HepG2 (cell line): ENCODE data around the gene LAMA5. TPM values are rescaled to one million over a fixed set of nuclear protein-coding genes. Genes with fewer than 3 reads are reported as not detected.
A peak's percentile ranks its signal among the peaks of the same experiment; 100 is the strongest.

ENCODE experiments used
- ELF4 ChIP-seq: sonication (generic); formaldehyde crosslinking; IDR thresholded peaks from 2 replicates; pipeline ENCODE4 v1.5.0; 2020; ENCODE audit warnings: missing genetic modification reagents, mild to moderate bottlenecking, moderate library complexity, borderline replicate concordance
- HOXD1 ChIP-seq: sonication (generic); formaldehyde crosslinking; IDR thresholded peaks from 2 replicates; pipeline ENCODE4 v1.5.0; 2020; ENCODE audit warnings: missing genetic modification reagents
- IRX3 ChIP-seq: sonication (generic); formaldehyde crosslinking; IDR thresholded peaks from 2 replicates; pipeline ENCODE4 v1.8.1; 2023; ENCODE audit warnings: mild to moderate bottlenecking, low read depth, missing genetic modification reagents, borderline replicate concordance
- KAT7 ChIP-seq: IDR thresholded peaks from 2 replicates; pipeline ENCODE4 v1.6.1; 2018; ENCODE audit warnings: borderline replicate concordance, missing compliant biosample characterization
- NR0B2 ChIP-seq: sonication (generic); formaldehyde crosslinking; IDR thresholded peaks from 2 replicates; pipeline ENCODE4 v1.4.0; 2020; ENCODE audit warnings: mild to moderate bottlenecking, missing genetic modification reagents
- PLRG1 ChIP-seq: fragments of 450-650 bp; conservative IDR thresholded peaks from 2 replicates; pipeline ENCODE4 v1.6.1; 2016
- SKI ChIP-seq: fragments of 450-650 bp; IDR thresholded peaks from one replicate; pipeline ENCODE4 v1.6.1; 2018; ENCODE audit warnings: mild to moderate bottlenecking; ENCODE audit not compliant: partially characterized antibody
- SOX13 ChIP-seq, 3 experiments: fragments of 450-650 bp in 1 of 3; sonication (generic) in 1 of 3; formaldehyde crosslinking in 1 of 3; IDR thresholded peaks in 2 of 3; conservative IDR thresholded peaks in 1 of 3; 2 replicates each; pipeline versions ENCODE4 v1.5.0 to v1.6.1; 2016 to 2020; ENCODE audit warnings: antibody characterized with exemption in 1 of 3, mild to moderate bottlenecking in 1 of 3, missing compliant biosample characterization in 1 of 3, missing genetic modification reagents in 1 of 3, moderate library complexity in 1 of 3
- TBX3 ChIP-seq: fragments of 450-650 bp; IDR thresholded peaks from 2 replicates; pipeline ENCODE4 v1.6.1; 2017; ENCODE audit warnings: antibody characterized with exemption, mild to moderate bottlenecking, inconsistent platforms, borderline replicate concordance
- USF2 ChIP-seq, 2 experiments: sonication (generic) in 1 of 2; formaldehyde crosslinking in 1 of 2; IDR thresholded peaks; 2 replicates each; pipeline versions ENCODE4 v1.5.1 to v1.6.1; 2011 to 2020; ENCODE audit warnings: borderline replicate concordance in 1 of 2, low read depth in 1 of 2, low read length in 1 of 2, mild to moderate bottlenecking in 1 of 2, missing genetic modification reagents in 1 of 2, moderate library complexity in 1 of 2
- ZBTB20 ChIP-seq: sonication (generic); formaldehyde crosslinking; IDR thresholded peaks from 2 replicates; pipeline ENCODE4 v1.8.1; 2023; ENCODE audit warnings: missing genetic modification reagents, low read depth, mild to moderate bottlenecking, borderline replicate concordance
- ZFP41 ChIP-seq: sonication (generic); formaldehyde crosslinking; IDR thresholded peaks from 2 replicates; pipeline ENCODE4 v1.4.0; 2020; ENCODE audit warnings: mild to moderate bottlenecking, missing genetic modification reagents, borderline replicate concordance
- ZMYM2 ChIP-seq: sonication (generic); formaldehyde crosslinking; IDR thresholded peaks from 2 replicates; pipeline ENCODE4 v1.8.0; 2022; ENCODE audit warnings: mild to moderate bottlenecking, missing genetic modification reagents
- ZNF367 ChIP-seq: sonication (generic); formaldehyde crosslinking; IDR thresholded peaks from 2 replicates; pipeline ENCODE4 v1.4.0; 2020; ENCODE audit warnings: missing genetic modification reagents, borderline replicate concordance
- ZNF691 ChIP-seq: sonication (generic); formaldehyde crosslinking; IDR thresholded peaks from 2 replicates; pipeline ENCODE4 v1.4.0; 2020; ENCODE audit warnings: missing genetic modification reagents, low read depth, mild to moderate bottlenecking, borderline replicate concordance
- ZNF713 ChIP-seq: sonication (generic); formaldehyde crosslinking; IDR thresholded peaks from 2 replicates; pipeline ENCODE4 v1.4.0; 2020; ENCODE audit warnings: mild to moderate bottlenecking, missing genetic modification reagents
- ZNF788 ChIP-seq: sonication (generic); formaldehyde crosslinking; IDR thresholded peaks from 2 replicates; pipeline ENCODE4 v1.5.0; 2020; ENCODE audit warnings: mild to moderate bottlenecking, missing genetic modification reagents, borderline replicate concordance
- ZSCAN21 ChIP-seq: sonication (generic); formaldehyde crosslinking; IDR thresholded peaks from 2 replicates; pipeline ENCODE4 v1.8.0; 2022; ENCODE audit warnings: mild to moderate bottlenecking, missing genetic modification reagents, moderate library complexity, borderline replicate concordance
- polyA plus RNA-seq, 8 experiments: library from polyadenylated mRNA; depleted of rRNA in 3 of 8; stranded (reverse) in 7 of 8; unstranded in 1 of 8; fragments of >200 nt; fragmentation: Illumina TruSeq in 4 of 8; extraction: Trizol in 4 of 8; gene quantifications; 2 replicates each; pipeline versions ENCODE4 v1.2.1 to v1.2.3, GENCODE V29; 2011 to 2016; ENCODE audit warnings: low read depth in 4 of 8, missing spikeins in 1 of 8, mixed read lengths in 1 of 8; ENCODE audit not compliant: insufficient read depth in 1 of 8
- total RNA-seq, 5 experiments: library from RNA; depleted of rRNA; stranded (reverse); fragments of >200 nt; fragmentation: Illumina TruSeq; extraction: Trizol; gene quantifications; 2 replicates each; pipeline ENCODE4 v1.2.3, GENCODE V29; 2016; ENCODE audit warnings: low read depth in 1 of 5
- TF ChIP-seq, protein P1 (sequence below): fragments of 450-650 bp; IDR thresholded peaks from 2 replicates; pipeline ENCODE4 v1.6.1; 2016
- TF ChIP-seq, protein P2 (sequence below): sonication (generic); formaldehyde crosslinking; IDR thresholded peaks from 2 replicates; pipeline ENCODE4 v1.5.1; 2020; ENCODE audit warnings: missing genetic modification reagents, mild to moderate bottlenecking, borderline replicate concordance

The LAMA5 gene
- total and polyA plus RNA-seq, 2 of the 13 experiments (the other 11 are each of a cell fraction or from before 2014, with no cell fraction given): 21.0 to 44.7 TPM

DNA sequence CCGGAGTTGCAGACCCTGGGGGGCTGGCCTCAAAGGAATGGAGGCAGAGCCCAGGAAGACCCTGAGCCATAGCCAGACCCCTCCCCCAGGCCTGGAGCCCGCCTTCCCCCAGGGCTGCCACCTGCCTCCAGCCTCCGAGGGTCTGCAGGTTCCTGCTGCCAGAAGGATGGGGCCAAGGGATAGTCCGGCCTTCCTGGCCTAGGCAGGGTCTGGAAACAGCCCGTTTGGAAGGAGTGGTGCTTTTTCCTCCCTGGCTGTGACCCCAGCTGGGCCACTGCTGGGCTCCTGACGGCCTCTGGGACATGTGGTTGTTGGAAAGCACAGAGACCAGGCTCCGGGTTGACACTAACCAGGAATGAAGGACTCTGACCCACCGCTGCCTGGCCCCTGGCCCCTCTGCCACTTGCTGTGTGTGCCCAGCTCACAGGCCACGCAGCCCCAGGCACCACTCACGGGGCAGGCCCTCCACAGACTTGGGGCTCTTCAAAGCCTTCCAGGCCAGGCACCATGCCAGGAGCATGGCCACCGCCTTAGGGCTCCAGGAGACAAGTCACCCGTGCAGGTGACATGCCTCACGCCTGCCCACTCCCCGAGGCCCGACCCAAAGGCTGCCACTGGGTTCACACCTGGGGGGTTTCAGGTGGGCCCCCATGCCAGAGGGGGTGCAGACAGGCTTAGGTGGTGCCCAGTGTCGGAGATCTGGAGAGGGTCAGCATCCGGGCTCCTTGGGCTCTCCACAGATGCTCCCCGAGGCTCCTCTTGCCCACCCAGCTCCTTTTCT, 3.9 kb upstream of the LAMA5 start (continued):
- TF ChIP-seq USF2 (IDR thresholded peaks at IDR 0.05; ENCODE audit: low read depth, low read length): no peak
- TF ChIP-seq USF2 (CRISPR knock-in tag; IDR thresholded peaks at IDR 0.05; ENCODE audit: borderline replicate concordance): no peak
- TF ChIP-seq, protein P1, sequence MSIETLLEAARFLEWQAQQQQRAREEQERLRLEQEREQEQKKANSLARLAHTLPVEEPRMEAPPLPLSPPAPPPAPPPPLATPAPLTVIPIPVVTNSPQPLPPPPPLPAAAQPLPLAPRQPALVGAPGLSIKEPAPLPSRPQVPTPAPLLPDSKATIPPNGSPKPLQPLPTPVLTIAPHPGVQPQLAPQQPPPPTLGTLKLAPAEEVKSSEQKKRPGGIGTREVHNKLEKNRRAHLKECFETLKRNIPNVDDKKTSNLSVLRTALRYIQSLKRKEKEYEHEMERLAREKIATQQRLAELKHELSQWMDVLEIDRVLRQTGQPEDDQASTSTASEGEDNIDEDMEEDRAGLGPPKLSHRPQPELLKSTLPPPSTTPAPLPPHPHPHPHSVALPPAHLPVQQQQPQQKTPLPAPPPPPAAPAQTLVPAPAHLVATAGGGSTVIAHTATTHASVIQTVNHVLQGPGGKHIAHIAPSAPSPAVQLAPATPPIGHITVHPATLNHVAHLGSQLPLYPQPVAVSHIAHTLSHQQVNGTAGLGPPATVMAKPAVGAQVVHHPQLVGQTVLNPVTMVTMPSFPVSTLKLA: peak; percentile 21; the same call in 1 of the 2 replicates
- no peak for TF ChIP-seq PLRG1
- TF ChIP-seq ZNF713 (CRISPR knock-in tag): no peak
- peak; percentile 70; the same call in 1 of the 2 replicates for TF ChIP-seq KAT7 (CRISPR knock-in tag)
- peak; percentile 30 for TF ChIP-seq ZNF691 (CRISPR knock-in tag)
- peak; percentile 53; the same call in 1 of the 2 replicates for TF ChIP-seq ZBTB20
- TF ChIP-seq SOX13 (IDR thresholded peaks at IDR 0.05): no peak; the same call in 1 of the 2 replicates
- TF ChIP-seq SOX13 (CRISPR knock-in tag; conservative IDR thresholded peaks at IDR 0.05 in 1 of 2, IDR thresholded peaks at IDR 0.05 in 1 of 2): peak in 1 of 2 experiments; percentile 38; a peak in 1 of 4 replicates
- peak; percentile 13; the same call in 1 of the 2 replicates for TF ChIP-seq TBX3
- TF ChIP-seq, protein P2, sequence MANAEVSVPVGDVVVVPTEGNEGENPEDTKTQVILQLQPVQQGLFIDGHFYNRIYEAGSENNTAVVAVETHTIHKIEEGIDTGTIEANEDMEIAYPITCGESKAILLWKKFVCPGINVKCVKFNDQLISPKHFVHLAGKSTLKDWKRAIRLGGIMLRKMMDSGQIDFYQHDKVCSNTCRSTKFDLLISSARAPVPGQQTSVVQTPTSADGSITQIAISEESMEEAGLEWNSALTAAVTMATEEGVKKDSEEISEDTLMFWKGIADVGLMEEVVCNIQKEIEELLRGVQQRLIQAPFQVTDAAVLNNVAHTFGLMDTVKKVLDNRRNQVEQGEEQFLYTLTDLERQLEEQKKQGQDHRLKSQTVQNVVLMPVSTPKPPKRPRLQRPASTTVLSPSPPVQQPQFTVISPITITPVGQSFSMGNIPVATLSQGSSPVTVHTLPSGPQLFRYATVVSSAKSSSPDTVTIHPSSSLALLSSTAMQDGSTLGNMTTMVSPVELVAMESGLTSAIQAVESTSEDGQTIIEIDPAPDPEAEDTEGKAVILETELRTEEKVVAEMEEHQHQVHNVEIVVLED (CRISPR knock-in tag): peak; percentile 50
- TF ChIP-seq ZNF367 (CRISPR knock-in tag): no peak
- peak; percentile 66 for TF ChIP-seq ZNF788
- peak; percentile 72 for TF ChIP-seq SKI
- TF ChIP-seq ZMYM2 (CRISPR knock-in tag): peak; percentile 89
- peak; percentile 95 for TF ChIP-seq ZFP41
- 0 out of 2 replicates have a peak, but pooled peaks have one; percentile 43 for TF ChIP-seq NR0B2 (CRISPR knock-in tag)
- TF ChIP-seq ELF4 (CRISPR knock-in tag): no peak
- TF ChIP-seq ZSCAN21 (CRISPR knock-in tag): peak; percentile 47; the same call in 1 of the 2 replicates
- TF ChIP-seq IRX3: peak; percentile 57; the same call in 1 of the 2 replicates
- TF ChIP-seq HOXD1: no peak; the same call in 1 of the 2 replicates
